ENCODE results near the gene RHOD.

GRCh38 chr11:67051945-67052488, 4.6 kb upstream of the RHOD start:
- TF ChIP-seq EZH2 (IDR thresholded peaks at IDR 0.05; ENCODE audit: low read length): no peak
- no peak for TF ChIP-seq CTCF (optimal IDR thresholded peaks at IDR 0.05 in 1 of 3, IDR thresholded peaks at IDR 0.05 in 1 of 3, conservative IDR thresholded peaks at IDR 0.05 in 1 of 3; ENCODE audit: extremely low read depth in 1 of 3, insufficient read depth in 2 of 3, low read length in 3 of 3)

Measured in keratinocyte (primary cell).